ENCODE measurements around the gene MYO3A.

DNA sequence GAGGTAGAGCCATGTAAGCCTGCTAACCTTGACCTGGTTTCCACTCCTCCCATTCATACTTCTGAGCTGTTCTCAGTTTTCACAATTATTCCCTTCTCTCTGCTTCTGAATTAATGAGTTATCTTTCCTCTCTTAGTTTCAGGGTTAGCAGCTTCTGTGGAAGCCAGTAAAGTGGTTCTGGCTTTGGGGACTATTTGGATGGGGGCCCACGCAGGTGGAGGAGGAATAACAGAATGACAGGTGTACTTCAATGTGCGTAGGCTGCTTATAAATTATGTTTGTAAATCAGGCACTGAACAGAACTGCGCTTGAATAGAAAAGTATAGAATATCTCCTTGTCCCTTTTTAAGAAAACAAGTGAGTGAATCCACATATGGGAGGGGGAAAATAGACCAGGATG is 153.6 kb downstream of the MYO3A start:
- TF ChIP-seq, protein P1, sequence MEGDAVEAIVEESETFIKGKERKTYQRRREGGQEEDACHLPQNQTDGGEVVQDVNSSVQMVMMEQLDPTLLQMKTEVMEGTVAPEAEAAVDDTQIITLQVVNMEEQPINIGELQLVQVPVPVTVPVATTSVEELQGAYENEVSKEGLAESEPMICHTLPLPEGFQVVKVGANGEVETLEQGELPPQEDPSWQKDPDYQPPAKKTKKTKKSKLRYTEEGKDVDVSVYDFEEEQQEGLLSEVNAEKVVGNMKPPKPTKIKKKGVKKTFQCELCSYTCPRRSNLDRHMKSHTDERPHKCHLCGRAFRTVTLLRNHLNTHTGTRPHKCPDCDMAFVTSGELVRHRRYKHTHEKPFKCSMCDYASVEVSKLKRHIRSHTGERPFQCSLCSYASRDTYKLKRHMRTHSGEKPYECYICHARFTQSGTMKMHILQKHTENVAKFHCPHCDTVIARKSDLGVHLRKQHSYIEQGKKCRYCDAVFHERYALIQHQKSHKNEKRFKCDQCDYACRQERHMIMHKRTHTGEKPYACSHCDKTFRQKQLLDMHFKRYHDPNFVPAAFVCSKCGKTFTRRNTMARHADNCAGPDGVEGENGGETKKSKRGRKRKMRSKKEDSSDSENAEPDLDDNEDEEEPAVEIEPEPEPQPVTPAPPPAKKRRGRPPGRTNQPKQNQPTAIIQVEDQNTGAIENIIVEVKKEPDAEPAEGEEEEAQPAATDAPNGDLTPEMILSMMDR (IDR thresholded peaks at IDR 0.05): no peak
- no peak for TF ChIP-seq POLR2AphosphoS5 (IDR thresholded peaks at IDR 0.05)
- no peak for TF ChIP-seq EP300 (IDR thresholded peaks at IDR 0.05)
